Epithelial cell of esophagus (primary cell): ENCODE measurements around the gene PRSS23.
A peak's percentile ranks its signal among the peaks of the same experiment; 100 is the strongest.
"Not testable (repeated sequence)": the region's sequence is repeated elsewhere in the genome, so short reads cannot be mapped to it uniquely, and the experiment has no call there.

ENCODE experiments used
- DNase-seq: peaks from one replicate; pipeline ENCODE4 v3.0.0; 2010; ENCODE audit warnings: low read depth
- H3K4me3 ChIP-seq: 2 replicates; pipeline ENCODE4 v1.5.1; 2011; ENCODE audit warnings: mild to moderate bottlenecking, low read length, control low read depth
- TF ChIP-seq, protein P1 (sequence below): IDR thresholded peaks from 2 replicates; pipeline ENCODE4 v1.5.1; 2011; ENCODE audit warnings: low read depth, mild to moderate bottlenecking, low read length, control low read depth, inconsistent platforms; ENCODE audit not compliant: insufficient read depth; ENCODE audit errors: missing control alignments

PRSS23 gene

DNA sequence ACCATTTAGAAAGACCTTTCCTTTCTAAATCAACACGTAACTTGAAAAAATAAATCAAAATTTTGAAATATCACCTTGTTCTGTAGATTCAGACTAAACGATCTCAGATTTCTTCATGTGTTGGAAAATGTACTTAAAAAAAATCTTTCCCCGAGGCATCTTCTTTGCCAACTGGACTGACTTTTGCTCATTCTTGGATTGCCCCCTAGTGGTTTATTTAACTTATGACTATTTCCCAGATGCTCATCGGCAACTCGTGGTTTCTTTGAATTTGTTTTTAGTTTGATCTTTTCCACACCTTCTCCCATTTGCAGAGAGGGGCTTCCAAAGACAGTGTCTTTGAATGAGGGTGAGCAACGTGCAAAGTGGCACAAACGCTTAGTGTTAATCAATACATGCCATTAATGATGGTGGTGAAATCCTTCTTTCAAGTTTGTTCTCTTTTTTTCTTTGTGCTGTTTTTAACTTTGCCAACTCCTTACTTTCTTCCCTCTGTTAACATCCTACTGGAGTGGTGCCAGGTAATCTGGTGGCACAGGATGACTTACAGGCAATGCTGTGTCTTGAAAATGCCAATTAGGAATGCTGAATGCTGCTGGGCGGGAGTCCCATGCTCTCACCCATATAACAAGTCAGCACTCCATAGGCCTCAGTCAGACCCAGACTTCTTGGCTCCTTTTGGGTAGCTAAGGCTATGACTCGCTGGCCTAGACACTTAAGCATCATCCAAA lies 18.3 kb downstream of the PRSS23 start:
- peak; percentile 78 for DNase-seq
- TF ChIP-seq, protein P1, sequence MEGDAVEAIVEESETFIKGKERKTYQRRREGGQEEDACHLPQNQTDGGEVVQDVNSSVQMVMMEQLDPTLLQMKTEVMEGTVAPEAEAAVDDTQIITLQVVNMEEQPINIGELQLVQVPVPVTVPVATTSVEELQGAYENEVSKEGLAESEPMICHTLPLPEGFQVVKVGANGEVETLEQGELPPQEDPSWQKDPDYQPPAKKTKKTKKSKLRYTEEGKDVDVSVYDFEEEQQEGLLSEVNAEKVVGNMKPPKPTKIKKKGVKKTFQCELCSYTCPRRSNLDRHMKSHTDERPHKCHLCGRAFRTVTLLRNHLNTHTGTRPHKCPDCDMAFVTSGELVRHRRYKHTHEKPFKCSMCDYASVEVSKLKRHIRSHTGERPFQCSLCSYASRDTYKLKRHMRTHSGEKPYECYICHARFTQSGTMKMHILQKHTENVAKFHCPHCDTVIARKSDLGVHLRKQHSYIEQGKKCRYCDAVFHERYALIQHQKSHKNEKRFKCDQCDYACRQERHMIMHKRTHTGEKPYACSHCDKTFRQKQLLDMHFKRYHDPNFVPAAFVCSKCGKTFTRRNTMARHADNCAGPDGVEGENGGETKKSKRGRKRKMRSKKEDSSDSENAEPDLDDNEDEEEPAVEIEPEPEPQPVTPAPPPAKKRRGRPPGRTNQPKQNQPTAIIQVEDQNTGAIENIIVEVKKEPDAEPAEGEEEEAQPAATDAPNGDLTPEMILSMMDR = peak; percentile 68
- no peak overlapping the region for H3K4me3 ChIP-seq

DNA sequence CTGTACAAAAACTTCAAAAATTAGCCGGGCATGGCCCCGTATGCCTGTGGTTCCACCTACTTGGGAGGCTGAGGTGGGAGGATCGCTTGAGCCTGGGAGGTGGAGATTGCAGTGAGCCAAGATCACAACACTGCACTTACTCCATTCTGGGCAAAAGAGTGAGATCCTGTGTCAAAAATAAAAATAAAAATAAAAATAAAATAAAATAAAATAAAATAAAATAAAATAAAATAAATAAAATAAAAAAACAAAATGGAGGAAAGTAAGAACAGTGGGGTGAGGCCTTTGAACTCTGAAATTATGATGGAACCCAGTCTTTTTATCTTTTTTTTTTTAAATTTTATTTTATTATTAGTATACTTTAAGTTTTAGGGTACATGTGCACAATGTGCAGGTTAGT lies 23.8 kb downstream of the PRSS23 start:
- H3K4me3 ChIP-seq, DNase-seq: not testable (repeated sequence)

DNA sequence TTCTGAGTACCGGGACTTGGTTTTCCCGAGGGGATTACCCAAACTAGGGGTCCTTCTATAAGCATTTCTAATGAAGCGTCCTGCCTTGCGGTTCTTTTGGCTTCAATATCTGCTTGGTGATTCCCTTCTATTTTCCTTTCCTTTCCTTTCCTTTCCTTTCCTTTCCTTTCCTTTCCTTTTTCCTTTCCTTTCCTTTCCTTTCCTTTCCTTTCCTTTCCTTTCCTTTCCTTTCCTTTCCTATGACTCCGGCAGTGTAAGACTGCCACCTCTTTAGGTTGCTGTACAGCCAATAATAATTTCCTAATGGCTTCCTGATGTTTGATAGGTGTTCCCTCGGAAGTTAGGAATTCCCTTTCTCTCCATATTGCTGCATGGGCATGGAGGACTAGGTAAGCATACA lies 34.0 kb downstream of the PRSS23 start:
- H3K4me3 ChIP-seq, DNase-seq: not testable (repeated sequence)

DNA sequence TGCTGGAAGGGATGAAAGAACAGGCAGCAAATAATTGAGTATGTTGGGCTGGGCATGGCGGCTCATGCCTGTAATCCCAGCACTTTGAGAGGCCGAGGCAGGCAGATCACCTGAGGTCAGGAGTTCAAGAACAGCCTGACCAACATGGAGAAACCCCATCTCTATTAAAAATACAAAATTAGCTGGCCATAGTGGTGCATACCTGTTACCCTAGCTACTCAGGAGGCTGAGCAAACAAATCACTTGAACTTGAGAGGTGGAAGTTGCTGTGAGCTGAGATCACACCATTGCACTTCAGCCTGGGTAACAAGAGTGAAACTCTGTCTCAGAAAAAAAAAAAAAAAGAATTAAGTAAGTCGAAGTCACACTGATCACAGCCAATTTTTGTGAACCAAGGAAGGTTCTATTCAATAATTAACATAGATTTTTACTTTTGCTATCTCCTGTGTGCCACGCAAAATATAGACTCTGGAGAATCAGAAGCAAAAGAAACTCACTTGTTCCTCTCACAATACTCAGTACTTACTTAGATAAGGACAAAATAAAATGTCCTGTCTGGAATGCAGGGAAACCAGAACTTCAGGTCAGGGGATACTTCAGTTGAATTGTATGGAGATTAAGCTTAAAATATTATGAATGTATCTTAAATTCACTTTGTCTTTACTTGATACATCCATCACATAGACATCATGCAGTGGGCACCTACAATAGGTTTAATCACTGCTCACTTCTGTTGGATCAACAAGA lies 44.6 kb downstream of the PRSS23 start:
- DNase-seq, H3K4me3 ChIP-seq: not testable (repeated sequence)

DNA sequence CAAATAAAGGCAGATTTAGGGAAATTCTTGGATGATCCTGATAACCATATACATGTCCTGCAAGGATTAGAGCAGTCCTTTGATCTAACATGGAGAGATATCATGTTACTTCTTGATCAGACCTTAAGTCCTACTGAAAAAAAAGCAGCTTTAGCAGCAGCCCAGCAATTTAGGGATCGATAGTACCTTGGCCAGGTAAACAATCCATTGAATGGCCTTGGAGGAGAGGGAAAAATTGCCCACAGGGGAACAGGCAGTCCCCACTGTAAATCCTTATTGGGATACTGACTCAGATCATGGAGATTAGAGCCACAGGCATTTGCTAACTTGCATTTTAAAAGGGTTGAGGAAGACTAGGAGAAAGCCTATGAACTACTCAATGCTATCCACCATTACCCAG lies 47.8 kb downstream of the PRSS23 start:
- TF ChIP-seq, protein P1 = no peak
- H3K4me3 ChIP-seq = no peak overlapping the region
- no peak for DNase-seq

DNA sequence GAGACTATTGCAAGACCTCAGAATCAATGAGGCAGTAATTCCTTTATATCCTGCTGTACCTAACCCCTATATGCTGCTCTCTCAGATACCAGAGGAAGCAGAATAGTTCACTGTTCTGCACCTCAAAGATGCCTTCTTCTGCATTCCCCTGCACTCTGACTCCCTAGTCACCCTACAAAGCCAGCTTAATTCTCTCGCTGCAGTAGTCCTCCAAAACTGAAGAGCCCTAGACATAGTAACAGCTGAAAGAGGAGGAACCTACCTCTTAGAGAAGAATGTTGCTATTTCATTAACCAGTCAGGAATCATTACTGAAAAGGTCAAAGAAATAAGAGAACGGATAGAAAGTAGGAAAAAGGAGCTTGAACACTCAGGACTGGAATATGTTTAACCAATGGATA lies 49.3 kb downstream of the PRSS23 start:
- TF ChIP-seq, protein P1 = no peak
- no peak for DNase-seq
- no peak overlapping the region for H3K4me3 ChIP-seq
